Amniotic stem cell (primary cell): ENCODE data around the gene PRPF8.
A peak's percentile ranks its signal among the peaks of the same experiment; 100 is the strongest.
"Not testable (repeated sequence)": the region's sequence is repeated elsewhere in the genome, so short reads cannot be mapped to it uniquely, and the experiment has no call there.

Source experiments
- DNase-seq: peaks from one replicate; lab custom pipeline; 2025; lab: John Stamatoyannopoulos, UW

The PRPF8 gene

GRCh38 chr17:1690544-1691221, 6.0 kb upstream of the PRPF8 start:
- DNase-seq = no peak

- DNase-seq = not testable (repeated sequence)
Measured at GRCh38 chr17:1688405-1688804, 3.7 kb upstream of the PRPF8 start.

GRCh38 chr17:1686086-1686485, 1.4 kb upstream of the PRPF8 start:
- no peak for DNase-seq

GRCh38 chr17:1683459-1683858, 1.2 kb downstream of the PRPF8 start:
- DNase-seq = no peak

GRCh38 chr17:1676401-1676800, 8.3 kb downstream of the PRPF8 start:
- DNase-seq = no peak

GRCh38 chr17:1673041-1673785, 11.5 kb downstream of the PRPF8 start:
- no peak for DNase-seq

- not testable (repeated sequence) for DNase-seq
Measured at GRCh38 chr17:1663934-1664333, 20.7 kb downstream of the PRPF8 start.

GRCh38 chr17:1661045-1661444, 23.6 kb downstream of the PRPF8 start:
- DNase-seq = no peak

- DNase-seq = no peak
Measured at GRCh38 chr17:1658100-1658499, 26.6 kb downstream of the PRPF8 start.

- no peak for DNase-seq
Measured at GRCh38 chr17:1653735-1654134, 30.9 kb downstream of the PRPF8 start.

GRCh38 chr17:1652794-1653193, 31.9 kb downstream of the PRPF8 start:
- not testable (repeated sequence) for DNase-seq

GRCh38 chr17:1651559-1651844, 33.2 kb downstream of the PRPF8 start:
- DNase-seq = no peak

GRCh38 chr17:1650731-1651558, 33.7 kb downstream of the PRPF8 start:
- no peak for DNase-seq

GRCh38 chr17:1649844-1650501, 34.7 kb downstream of the PRPF8 start, which contains the start of gene RILP:
Gene RILP, minus strand, starts transcription at chr17:1649866. Its CDS starts 62 bp downstream, at chr17:1649804.
- no peak for DNase-seq

- peak; percentile 85 for DNase-seq
Measured at GRCh38 chr17:1648963-1649843, 35.5 kb downstream of the PRPF8 start.

- DNase-seq = no peak
Measured at GRCh38 chr17:1648173-1648962, 36.3 kb downstream of the PRPF8 start.

- DNase-seq = no peak
Measured at GRCh38 chr17:1647802-1648171, 36.9 kb downstream of the PRPF8 start.

GRCh38 chr17:1646199-1646875, 38.3 kb downstream of the PRPF8 start:
- DNase-seq = no peak

GRCh38 chr17:1645207-1646171, 39.2 kb downstream of the PRPF8 start, which contains the start of gene SCARF1:
Gene SCARF1, minus strand, starts transcription at chr17:1645732. Its CDS starts 35 bp downstream, at chr17:1645697.
- DNase-seq = no peak
